HG02642 (cell line): ENCODE results near the gene NKX1-1.

Experiments
- ATAC-seq: cut with Tn5 transposase; IDR thresholded peaks from one replicate; pipeline ENCODE4 v1.9.1; 2021; ENCODE audit warnings: mild to moderate bottlenecking; ENCODE audit not compliant: unreplicated experiment, poor library complexity

NKX1-1 gene

DNA sequence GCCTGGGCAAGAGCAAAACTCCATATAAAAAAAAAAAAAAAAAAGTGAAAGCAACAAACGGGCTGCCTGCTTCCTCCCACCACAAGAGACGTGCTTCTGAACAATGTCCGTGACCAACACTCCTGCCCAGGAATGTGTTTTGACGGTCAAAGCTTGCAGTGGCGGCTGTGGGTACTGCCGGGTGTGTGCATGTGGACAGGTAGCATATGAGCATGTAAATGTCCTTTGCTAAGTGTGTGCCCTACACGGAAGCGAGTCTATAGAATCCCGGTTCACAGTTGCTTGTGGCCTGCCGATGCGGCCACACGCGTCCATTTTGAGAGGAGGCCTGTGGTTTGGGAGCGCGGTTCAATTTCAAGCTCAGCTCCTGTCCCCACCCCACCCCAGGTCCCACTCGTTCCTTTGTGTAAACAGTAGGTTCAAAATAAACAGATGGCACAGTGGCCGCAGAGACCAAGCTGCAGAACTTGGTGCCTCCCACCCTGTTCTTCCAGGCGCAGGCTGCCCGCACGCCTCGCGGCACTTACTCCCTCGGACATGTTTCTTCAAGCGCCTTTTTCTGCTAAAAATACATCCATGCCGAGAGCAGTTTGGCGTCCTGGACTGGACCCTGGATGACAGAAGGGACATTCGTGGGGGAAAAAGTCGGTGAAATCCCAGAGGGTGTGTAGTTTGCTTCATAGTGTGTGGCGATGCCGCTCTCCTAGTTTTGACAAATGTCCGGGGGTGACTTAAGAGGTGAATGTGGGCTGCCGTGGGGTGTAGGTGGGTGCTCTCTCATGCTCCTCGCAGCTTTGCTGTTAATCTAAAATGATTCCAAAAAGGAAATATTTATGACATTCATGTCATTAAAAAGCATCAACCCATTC, 11.5 kb upstream of the NKX1-1 start:
- no peak for ATAC-seq

DNA sequence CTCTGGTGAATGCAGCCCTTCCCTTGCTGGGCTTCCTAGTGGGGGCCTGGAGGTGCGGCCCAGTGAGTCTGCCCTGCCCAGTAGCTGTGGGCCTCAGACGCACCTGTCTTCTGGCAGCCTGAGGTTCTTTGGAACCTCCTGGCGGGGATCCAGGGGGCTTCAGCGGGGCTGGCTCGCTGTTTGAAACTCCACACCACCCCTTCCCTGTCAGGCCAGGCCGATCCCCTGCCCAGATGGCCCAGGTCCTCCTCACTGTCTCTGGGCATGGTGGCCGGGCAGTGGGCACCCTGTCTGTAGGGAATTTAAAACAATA, 10.7 kb upstream of the NKX1-1 start:
- ATAC-seq = no peak

DNA sequence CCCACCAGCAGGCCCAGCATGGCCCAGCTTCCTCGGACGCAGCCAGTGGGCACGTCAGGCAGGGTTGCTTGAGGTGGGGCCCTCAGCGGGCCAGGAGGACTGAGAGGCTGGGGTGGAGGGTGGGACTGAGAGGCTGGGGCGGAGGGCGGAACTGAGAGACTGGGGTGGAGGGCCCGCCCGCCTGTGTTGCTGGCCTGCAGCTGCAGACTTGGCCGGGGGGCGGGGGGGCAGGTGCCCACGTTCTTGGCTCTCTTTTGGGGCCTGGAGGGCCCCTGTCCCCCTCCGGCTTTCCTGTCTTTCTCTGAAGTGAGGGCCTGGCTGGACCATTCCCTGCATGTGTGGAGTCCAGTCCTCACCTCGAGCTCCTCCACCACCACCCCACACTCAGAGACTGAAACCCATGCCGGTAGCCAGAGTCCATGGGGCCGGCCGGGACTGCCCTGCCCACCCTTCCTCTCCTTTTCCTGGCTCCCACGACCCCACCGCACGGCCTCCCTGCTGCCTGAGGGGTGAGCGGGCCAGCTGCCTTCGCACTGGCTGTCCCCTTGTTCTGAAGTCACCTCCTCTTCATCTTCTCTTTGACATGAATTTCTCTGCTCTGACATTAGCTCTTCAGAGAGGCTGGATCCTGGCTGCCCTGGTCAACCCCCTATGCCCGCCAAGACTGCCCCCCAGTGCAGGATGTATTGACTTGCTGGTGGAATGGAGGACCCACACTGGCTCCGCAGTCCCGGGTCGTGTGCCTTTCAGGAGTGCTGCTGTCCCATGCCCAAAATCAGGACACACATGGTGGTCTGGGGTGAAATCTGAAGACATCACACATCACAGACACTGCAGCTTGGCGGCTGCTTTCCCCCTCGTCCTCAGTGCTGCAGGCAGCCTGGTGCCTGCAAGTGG, 10.1 kb upstream of the NKX1-1 start:
- ATAC-seq = no peak

DNA sequence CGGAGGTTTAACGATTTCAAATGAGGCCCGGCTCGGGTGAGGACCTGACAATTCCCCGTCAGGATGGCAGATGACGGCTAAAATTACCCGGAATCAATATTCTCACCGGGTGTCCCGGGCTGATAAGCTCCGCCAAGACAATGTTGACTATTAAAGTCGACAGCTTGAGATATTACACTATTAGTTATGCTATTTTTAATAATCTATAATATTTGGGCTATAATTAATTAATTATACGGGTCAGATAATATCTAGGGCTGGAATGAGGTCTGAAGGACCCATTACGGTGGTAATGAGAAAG, 9.4 kb upstream of the NKX1-1 start:
- no peak for ATAC-seq

GRCh38 chr4:1414831-1415680, 8.8 kb upstream of the NKX1-1 start:
- ATAC-seq = no peak

GRCh38 chr4:1413687-1414479, 7.6 kb upstream of the NKX1-1 start:
- ATAC-seq = no peak

DNA sequence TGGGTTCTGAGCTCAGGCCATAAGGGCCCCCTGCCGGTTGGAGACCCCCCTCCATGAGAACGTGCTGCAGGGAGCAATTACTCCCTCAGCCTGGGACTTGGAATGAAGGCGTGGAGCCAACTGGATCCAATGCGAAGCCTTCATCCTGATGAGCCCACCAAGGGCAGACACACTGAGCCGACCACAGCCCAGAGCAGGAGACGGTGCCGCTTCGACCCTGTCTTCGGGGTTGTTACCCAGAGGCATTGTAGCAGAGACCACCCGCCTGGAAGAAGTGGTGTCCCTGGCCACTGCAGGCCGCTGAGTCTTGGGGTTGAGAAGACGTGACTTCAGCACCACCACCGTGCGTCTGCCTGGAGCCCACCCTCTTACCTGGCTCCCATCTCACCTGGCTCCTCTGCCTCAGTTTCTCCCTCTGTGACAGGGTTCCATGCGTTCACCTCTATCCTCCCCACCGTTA, 7.0 kb upstream of the NKX1-1 start:
- ATAC-seq = no peak

DNA sequence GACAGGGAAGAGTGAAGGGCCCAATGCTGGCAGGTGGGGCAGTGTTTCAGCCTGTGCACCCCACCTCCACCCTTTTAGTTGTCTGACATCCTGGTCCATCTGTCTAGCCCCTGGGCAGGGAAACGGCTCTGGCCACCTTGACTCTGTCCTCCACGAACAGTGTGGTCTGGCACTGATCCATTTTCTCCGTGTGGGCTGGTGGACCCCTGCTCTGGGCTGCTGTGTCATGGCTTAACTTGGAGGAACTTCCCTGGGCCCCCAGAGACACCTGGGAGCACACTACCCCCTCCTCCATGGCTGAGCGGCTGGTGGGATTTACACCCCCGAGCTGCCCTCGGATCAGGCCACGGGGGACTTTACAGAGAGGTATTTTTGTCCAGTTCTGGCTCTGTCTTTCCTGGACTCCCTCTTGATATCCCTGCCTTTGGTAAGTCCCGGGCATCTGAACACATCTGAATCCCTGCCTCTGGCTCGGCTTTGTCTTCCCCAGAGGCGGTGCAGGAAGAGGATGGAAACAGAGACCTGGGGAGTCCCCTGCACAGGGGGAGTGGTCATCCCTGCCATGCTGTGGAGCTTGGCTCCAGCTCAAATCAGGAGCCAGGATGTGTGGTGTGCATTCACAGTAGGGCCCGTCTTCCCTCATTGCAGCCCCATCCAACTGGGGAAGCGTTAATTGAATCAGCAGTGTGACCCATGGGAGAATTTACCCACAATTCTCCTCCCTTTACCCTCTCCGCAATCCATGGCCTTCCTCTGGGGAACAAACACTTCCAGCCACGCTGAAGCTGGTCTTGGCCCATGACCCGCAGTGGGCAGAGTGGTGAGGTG, 6.3 kb upstream of the NKX1-1 start:
- no peak for ATAC-seq

DNA sequence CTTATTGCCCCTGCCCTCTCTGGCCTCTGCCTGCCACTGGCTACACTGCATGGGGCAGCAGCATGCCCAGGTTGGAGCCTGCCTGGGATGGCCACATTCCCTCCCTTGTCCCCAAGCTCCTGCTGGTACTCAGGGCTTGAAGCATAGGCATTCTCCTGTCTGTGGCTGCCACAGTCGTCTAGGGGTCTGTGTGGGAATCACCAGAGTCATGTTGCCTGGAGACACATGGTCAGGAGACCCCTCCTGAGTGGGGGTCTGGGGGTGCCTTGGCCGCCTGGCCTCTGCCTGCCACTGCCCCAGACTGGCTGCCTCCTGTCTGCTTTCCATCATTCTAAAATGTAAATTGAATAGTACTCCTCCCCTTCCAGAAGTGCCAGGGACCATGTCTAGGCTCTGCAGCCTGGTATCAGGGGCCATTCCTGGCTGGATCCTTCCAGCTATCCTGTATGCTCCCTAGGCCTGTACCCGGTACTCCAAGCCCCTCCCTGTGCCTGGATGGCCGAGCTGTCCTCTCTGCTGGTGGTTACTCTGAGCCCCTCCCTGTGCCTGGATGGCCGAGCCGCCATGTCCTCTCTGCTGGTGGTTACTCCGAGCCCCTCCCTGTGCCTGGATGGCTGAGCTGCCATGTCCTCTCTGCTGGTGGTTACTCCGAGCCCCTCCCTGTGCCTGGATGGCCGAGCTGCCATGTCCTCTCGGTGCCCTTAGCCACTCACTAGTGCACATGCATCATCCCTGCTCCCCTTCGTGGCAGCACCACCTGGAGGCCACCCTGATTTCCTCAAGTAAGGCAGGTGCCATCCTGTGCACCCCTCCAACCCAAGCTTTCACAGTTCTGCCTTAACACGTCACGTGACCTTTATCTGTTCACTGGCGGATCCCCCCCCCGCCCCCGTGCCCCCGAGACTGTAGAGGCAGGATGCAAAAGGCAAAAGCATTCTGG, 5.5 kb upstream of the NKX1-1 start:
- ATAC-seq = no peak

DNA sequence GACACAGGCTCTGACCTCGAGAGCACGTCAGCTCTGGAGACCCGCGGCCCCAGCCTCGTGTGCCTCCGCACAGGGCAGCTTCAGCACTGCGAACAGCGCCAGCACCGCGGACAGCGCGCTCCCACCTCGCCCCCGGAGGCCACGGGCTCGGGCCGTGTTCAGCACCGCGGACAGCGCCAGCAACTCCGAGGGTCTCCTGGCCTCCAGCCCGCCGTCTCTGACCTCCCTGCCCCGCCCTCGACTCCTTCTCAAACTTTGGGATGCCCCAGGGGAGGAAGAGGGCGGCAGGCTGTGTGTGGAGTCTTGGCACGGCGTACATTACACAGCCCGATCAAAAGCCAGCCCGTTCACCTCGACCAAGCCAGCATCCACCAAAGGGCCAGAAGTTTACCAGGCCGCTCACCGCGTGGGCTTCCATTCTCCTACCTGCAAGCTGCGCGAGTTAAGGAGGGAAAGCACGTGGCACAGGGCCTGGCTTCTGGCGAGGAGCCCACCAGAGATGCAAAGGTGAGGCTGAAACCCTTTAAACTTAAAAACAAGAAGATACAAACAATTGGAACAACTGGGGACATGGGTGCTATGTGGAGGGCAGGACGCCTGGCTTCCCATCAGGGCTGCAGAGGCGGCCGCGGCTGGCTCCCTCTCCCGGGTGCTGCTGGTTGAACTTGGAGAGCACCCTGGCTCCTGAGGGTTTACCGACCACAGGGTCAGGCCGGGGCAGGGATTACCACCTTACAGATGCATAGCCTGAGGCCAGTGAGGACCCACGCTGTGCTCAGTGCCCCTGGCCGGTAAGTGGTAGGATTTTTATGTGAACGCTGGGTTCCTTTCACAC, 4.5 kb upstream of the NKX1-1 start:
- ATAC-seq = no peak

DNA sequence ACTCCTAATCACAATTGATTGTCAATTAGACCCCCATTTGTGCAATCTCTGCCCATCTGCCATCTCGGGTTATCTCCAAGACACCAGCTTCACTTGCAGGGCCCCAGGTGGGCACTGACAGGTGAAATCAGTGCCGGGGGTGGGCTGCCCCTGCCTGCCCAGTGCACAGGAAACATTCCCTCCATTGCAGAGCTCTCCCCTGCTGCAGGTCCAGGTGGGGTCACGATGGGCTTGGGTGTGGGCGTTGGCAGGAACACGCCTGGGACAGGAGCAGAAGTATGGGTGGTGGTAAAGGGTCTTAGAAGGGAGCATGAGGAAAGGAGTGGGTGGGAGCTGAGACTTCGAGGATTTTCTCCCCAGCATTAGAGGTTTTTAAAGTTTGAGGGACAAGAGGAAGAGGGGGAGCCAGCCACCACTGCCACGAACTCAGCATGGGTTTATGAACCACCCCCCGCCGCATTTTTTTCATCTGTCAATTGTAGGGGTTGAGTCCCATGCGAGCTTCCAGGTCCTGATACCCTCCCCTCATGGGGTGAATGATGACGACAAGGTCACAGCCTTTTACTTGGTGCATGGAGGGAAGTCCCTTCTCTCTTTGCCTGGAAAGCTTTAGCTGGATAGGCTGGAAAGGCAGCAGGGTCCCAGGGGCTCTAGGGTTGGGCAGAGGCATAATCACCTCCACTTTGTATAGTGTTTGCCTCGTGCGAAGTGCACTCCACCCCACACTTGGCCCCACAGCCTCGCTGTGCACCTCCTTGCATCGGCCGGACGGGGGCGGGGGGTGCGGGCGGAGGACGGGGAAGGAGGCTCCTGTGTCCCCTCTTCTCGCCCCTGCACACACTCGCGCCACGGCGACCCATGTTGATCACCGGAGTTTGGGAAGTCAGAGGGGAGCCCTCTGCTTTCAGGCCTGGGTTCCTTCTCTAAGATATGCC, 3.5 kb upstream of the NKX1-1 start:
- ATAC-seq = no peak

- no peak for ATAC-seq
These were observed 2.8 kb upstream of the NKX1-1 start for GRCh38 chr4:1409079-1409478.

GRCh38 chr4:1408418-1408817, 2.2 kb upstream of the NKX1-1 start:
- ATAC-seq = no peak

- ATAC-seq = no peak
These were observed 1.6 kb upstream of the NKX1-1 start for GRCh38 chr4:1407657-1408333.

- ATAC-seq = no peak
These were observed 877 bp upstream of the NKX1-1 start for GRCh38 chr4:1406981-1407656.
